Measurements from ENCODE around the gene LYRM4. TPM values are rescaled to one million over a fixed set of nuclear protein-coding genes. Genes with fewer than 3 reads are reported as not detected.

The LYRM4 gene
- total and polyA plus RNA-seq, 9 of the 15 experiments (the other 6 are each of a cell fraction or from before 2014, with no cell fraction given), result 24.2 to 69.4 (median 41.8) TPM

DNA sequence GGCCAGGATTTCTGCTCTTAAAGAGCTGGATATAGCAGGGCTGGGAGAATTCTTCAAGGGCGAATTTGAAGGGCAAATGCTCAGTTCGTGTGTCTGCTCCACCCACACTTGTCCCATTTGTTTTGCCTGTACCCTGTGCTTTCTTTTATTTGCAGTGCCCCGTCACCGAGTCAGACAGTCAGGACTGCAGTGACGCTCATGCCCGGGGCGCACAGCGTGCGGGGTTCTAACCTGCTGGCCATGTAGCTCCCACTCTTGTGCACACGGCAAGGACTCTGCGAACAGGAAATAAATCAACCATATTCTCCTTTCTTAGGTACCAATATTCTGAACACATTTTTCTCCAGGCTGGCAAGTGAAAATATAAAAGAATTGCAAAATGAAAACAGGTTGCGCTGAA lies 17.7 kb downstream of the LYRM4 start (continued):
- TF ChIP-seq, protein P1, sequence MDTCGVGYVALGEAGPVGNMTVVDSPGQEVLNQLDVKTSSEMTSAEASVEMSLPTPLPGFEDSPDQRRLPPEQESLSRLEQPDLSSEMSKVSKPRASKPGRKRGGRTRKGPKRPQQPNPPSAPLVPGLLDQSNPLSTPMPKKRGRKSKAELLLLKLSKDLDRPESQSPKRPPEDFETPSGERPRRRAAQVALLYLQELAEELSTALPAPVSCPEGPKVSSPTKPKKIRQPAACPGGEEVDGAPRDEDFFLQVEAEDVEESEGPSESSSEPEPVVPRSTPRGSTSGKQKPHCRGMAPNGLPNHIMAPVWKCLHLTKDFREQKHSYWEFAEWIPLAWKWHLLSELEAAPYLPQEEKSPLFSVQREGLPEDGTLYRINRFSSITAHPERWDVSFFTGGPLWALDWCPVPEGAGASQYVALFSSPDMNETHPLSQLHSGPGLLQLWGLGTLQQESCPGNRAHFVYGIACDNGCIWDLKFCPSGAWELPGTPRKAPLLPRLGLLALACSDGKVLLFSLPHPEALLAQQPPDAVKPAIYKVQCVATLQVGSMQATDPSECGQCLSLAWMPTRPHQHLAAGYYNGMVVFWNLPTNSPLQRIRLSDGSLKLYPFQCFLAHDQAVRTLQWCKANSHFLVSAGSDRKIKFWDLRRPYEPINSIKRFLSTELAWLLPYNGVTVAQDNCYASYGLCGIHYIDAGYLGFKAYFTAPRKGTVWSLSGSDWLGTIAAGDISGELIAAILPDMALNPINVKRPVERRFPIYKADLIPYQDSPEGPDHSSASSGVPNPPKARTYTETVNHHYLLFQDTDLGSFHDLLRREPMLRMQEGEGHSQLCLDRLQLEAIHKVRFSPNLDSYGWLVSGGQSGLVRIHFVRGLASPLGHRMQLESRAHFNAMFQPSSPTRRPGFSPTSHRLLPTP (IDR thresholded peaks at IDR 0.05; ENCODE audit: borderline replicate concordance, extremely low read depth, insufficient read length), result no peak
- TF ChIP-seq RUNX1 (IDR thresholded peaks at IDR 0.05; ENCODE audit: low read depth), result no peak
- TF ChIP-seq ZNF583 (CRISPR knock-in tag; IDR thresholded peaks at IDR 0.05), result no peak
- TF ChIP-seq USF1 (CRISPR knock-in tag; IDR thresholded peaks at IDR 0.05), result no peak
- TF ChIP-seq TGIF2 (CRISPR knock-in tag; IDR thresholded peaks at IDR 0.05), result no peak
- TF ChIP-seq ZNF263 (CRISPR knock-in tag; IDR thresholded peaks at IDR 0.05; ENCODE audit: borderline replicate concordance), result no peak
- no peak for TF ChIP-seq HDGF (IDR thresholded peaks at IDR 0.05)
- no peak for TF ChIP-seq CCAR2 (IDR thresholded peaks at IDR 0.05; ENCODE audit: low read depth, low read length)
- TF ChIP-seq ZBTB34 (CRISPR knock-in tag; IDR thresholded peaks at IDR 0.05), result no peak
- TF ChIP-seq CXXC5 (CRISPR knock-in tag; IDR thresholded peaks at IDR 0.05), result no peak

Data from K562 (cell line).